Endometrial microvascular endothelial cells (primary cell): ENCODE measurements around the gene RNU6-1. TPM values are rescaled to one million over a fixed set of nuclear protein-coding genes. Genes with fewer than 3 reads are reported as not detected.

ENCODE experiments used
- in situ Hi-C: cut with HindIII; loops from 2 replicates; pipeline ENCODE4 v1.10.0; 2017; ENCODE audit warnings: low sequenced_read_pairs, low pct_unique_long_range_greater_than_20kb; ENCODE audit errors: inconsistent ontology term
- total RNA-seq: library from RNA; depleted of rRNA; stranded (reverse); fragments of >200 nt; gene quantifications from one replicate; pipeline ENCODE4 v1.2.3, GENCODE V29; 2015; ENCODE audit errors: inconsistent ontology term

The RNU6-1 gene
- total RNA-seq, 1 donor from 2014 or later: not detected

DNA sequence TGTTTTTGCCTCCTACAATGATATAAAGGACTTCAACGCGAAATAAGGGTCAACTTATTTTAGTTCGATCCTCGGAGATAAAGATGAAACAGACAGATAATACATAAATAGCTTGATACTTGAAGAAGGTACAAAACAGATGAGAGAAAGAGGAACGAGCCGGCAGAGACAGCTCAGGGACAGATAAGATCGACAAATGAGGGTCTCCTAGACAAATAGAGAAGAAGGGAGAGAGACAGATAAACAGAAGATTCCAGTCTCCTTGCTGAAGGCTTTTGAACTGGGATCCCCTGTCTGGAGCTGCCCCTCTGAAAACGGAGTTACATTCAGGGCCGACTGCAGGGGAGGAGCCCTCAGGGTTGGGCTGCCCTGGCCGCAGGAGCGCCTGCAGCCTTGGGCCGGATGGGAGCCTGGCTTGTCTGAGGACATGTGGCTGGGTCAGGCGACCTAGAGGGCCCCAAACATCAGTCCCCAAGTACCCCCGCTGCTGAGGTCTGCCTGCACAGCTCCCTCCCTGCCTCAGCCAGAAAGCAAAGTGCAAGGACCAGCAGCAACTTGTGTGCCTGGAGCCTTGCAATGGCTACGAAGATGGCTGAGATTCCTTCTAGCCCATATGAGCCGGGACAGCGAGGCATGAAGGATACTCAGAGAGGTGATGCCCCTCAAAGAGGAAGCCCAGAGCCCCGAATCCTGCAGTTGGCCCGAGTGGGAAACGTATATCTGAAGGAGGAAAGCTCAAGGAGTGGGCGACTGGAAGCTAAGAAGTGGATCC is 15.5 kb downstream of the RNU6-1 start:
- in situ Hi-C loops: no loop called here

GRCh38 chr15:67823314-67824196 is 16.3 kb downstream of the RNU6-1 start:
- in situ Hi-C loops: no loop called here

DNA sequence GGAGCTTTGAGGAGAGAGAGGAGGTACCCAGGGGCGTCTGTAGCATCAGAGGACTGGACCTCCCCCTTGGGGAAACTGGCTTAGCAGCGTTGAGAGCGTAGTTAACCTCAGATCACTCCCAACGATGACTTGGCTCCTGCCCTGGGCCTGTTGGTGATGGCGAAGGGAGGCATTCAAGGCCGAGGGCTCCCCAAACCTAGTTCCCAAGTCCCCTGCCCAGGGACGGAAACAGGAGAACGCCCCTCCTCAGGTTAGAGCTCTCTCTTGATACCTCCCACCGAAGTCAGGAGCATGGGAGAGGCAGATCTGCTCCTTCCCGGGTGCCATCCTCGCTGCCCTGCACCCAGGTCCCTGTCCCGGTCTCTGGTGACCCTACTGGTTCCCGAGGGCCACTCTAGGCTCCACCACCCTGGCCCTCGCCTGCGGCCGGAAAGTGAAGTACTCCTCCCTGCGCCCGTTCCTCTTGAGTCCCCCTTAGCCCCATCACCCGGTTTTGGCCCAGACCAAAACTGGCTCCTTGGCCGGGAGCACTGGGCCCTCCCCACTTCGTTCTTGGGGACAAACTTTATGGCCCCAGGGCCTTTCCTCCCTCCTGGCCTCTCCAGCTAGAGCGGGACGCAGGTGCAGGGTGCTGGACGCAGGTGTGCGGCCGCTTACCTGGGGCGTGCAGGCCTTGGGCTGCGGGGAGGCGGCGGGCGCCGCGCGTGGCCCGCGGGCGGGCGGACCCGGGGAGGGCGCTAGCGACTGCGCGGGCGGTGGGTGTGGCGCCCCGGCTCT is 17.1 kb downstream of the RNU6-1 start:
- in situ Hi-C loops: no loop called here

- in situ Hi-C loops: no loop called here
These were observed 17.9 kb downstream of the RNU6-1 start for GRCh38 chr15:67821784-67822440.

DNA sequence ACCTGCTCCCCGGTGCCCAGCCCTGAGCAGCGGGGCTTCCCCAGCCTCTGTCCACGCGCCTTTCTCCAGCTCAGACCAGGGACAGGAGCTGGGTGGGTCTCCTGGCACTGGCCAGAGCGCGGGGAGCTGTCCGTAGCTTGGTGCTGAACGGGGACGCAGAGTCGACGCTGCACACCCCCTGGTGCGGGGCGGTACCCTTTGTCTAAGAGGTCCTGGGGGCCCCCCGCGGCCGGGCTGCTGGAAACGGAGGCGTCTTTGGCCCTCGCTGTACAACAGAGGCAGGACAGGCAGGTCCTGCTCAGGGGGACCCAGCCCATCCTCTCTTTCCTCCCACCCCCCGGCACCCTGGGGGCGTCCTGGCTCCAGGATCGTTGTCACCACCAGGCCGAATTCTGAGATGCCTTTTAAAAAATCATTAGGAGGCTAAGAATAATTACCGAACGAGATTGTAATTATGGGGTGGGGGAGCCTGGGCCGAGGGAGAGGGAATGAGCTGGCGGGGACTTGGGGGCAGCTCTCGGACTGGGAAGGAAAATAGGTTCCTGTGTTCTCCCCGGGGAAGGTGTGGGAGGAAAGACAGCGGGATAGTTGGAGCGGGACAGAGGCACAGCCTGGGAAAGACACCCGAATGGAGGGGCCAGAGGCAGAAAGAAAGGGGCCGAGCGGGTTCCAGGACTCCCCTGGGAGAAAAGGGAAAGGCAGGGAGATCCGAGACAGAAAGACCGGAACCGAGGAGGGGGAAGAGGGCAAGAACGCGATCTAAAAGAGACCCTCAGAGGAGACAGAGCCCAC is 18.7 kb downstream of the RNU6-1 start:
- in situ Hi-C loops: no loop called here

DNA sequence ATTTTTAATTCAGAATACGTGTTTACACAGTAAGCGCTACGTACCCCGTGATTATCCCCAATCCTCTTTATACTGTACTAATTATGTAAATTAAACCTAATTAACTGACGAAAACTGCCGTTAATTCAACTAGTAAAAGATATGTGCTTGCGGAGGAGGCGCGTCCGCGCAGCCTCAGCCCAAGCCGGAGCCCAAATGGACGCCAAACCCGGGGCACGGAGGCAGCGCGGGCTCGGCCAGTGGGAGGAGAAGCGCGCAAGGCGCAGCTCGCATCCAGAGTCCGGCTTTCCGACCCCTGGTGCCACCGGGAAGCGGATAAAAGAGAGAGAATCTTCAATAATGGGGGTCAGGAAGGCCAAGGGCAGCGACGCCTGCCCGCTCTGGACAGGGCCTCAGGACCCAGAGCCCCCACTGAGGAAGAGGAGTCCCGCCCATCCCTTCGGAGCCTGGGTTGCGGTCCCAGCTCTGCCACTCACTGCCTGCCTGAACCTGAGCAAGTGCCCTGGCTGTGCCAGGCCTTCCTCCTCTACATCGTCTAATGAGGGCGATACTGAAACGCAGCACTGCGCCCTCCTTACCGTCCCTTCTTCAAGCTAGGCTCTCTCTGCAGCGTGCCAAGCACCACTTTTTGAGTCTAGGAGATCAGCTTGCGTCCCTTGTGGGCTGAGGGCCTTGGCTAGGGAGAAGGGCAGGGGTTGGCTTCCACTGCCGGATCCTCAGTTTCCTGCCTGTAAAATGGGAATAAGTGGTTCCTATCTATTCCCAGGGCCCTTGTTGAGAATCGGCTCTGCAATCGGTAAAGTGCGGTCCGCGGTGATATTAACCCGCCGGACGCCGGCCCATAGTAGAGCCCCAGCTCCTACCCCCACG is 19.5 kb downstream of the RNU6-1 start:
- in situ Hi-C loops: no loop called here

DNA sequence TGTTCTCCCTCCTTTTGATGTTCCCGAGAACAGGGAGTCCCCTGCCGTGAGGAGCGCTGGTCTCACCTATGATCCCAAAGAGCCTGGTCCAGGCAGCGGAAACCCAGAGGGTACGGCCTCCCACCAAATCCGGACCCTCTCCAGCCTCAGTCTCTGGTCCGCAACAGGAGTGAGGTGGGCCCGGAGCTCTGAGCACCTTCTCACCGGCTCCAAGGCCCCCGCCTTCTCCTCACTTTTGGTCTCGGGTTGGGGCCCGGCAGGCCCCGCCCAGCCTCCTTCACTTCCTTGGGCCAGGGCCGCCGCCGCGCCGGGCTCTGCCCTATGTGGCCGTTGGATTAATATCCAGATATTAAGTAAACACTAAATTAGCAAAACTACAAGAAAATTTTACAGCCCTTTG is 20.2 kb downstream of the RNU6-1 start:
- in situ Hi-C loops: no loop called here

DNA sequence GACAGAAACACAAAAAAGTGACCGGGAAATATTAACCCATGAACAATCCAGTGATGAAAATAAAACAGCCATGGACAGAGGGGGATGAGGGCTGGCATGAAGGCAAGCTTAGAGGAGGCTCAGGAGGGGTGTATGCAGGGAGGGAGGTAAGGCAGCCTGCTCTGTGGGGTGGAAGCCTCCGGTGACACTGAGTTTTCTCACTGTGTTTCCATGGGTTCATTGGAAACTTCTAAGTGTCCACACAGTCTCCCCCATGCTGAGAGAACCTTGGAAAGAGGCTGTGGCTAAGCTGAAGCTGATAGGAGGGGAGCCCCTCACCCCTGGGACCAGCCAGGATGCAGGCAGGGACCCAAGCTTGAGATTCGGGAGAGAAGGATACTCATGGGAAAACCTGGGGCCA is 21.4 kb downstream of the RNU6-1 start:
- in situ Hi-C loops: no loop called here

DNA sequence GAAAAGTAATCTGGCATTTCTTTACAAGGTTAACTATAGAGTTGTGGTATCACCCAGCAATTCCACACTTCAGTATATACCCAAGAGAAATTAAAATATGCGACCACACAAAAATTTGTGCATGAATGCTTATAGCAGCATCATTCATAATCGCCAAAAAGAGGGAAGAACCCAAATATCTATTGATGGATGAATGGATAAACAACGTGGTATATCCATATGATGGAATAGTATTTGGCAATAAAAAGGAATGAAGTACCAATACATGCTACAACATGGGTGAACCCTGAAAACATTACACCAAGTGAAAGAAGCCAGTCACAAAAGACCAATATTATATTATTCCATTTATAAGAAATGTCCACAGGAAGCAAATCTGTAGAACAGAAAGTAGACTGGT is 23.2 kb downstream of the RNU6-1 start:
- in situ Hi-C loops: no loop called here

- in situ Hi-C loops: no loop called here
These were observed 24.7 kb downstream of the RNU6-1 start for GRCh38 chr15:67815036-67815592.

DNA sequence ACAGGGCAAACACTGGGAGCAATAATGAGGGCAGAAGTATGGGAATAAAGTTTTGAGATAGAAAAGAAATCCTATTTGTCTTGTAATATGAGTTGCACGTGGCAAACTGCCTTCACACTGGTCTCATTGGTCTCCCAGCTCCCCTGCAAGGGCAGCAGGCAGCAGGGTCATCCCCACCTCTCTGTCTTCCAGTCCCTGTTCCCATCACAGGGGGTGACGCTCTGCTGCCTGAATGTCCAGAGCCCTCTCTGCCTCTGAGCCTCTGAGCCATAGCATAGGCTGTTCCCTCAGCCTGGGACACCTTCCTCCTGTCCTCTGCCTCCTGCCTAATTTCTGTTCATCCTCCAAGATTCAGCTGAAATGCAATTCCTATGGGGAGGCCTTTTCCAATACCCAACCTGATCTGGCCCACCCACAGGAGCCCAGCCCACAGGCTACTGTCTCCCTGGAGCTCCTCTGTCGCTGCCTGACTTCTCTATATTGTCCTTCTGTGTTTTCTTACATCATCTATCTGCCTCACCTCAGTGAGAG is 26.7 kb downstream of the RNU6-1 start:
- in situ Hi-C loops: no loop called here

GRCh38 chr15:67812241-67812644 is 27.6 kb downstream of the RNU6-1 start:
- in situ Hi-C loops: no loop called here

GRCh38 chr15:67809866-67810265 is 30.0 kb downstream of the RNU6-1 start:
- in situ Hi-C loops: no loop called here

GRCh38 chr15:67809441-67809840 is 30.4 kb downstream of the RNU6-1 start:
- in situ Hi-C loops: no loop called here

GRCh38 chr15:67808821-67809220 is 31.0 kb downstream of the RNU6-1 start:
- in situ Hi-C loops: no loop called here

GRCh38 chr15:67807836-67808235 is 32.0 kb downstream of the RNU6-1 start:
- in situ Hi-C loops: no loop called here

- in situ Hi-C loops: no loop called here
These were observed 32.7 kb downstream of the RNU6-1 start for GRCh38 chr15:67807141-67807540.
